Activated CD4-positive, alpha-beta T cell treated with anti-CD3 and anti-CD28 coated beads, Interleukin-2, amount 10 ng/mL, durations not matched to agents 7 days and 5 days (primary cell): ENCODE data around the gene RARRES1. TPM values are rescaled to one million over a fixed set of nuclear protein-coding genes. Genes with fewer than 3 reads are reported as not detected.

ENCODE experiments used
- CTCF ChIA-PET: fragments of 350-600 bp; sonication (Branson Sonifier 250); formaldehyde crosslinking; loops from one replicate; lab custom pipeline; 2021; ENCODE audit warnings: antibody characterized with exemption; lab: Charles Lee
- POLR2A ChIA-PET: fragments of 350-600 bp; sonication (Branson Sonifier 250); formaldehyde crosslinking; loops from one replicate; lab custom pipeline; 2021; ENCODE audit warnings: antibody characterized with exemption; lab: Charles Lee
- DNase-seq: peaks from one replicate; pipeline ENCODE4 v3.0.0-alpha.2; 2020
- H3K27ac Mint-ChIP-seq: one replicate; pipeline ENCODE4 v1.8.0; 2021; ENCODE audit warnings: mild to moderate bottlenecking, moderate library complexity, mixed read lengths
- H3K27me3 Mint-ChIP-seq: one replicate; pipeline ENCODE4 v1.8.0; 2021; ENCODE audit warnings: mixed read lengths
- H3K36me3 Mint-ChIP-seq: one replicate; pipeline ENCODE4 v1.8.0; 2021; ENCODE audit warnings: low read depth, mixed read lengths
- H3K4me1 Mint-ChIP-seq: one replicate; pipeline ENCODE4 v1.8.0; 2021; ENCODE audit warnings: mixed read lengths
- H3K4me3 Mint-ChIP-seq: one replicate; pipeline ENCODE4 v1.8.0; 2021; ENCODE audit warnings: mild to moderate bottlenecking, moderate library complexity, mixed read lengths
- H3K9me3 Mint-ChIP-seq: one replicate; pipeline ENCODE4 v1.8.0; 2021; ENCODE audit warnings: mixed read lengths
- total RNA-seq, 2 experiments: library from RNA; stranded (reverse); gene quantifications; one replicate each; pipeline ENCODE4 v1.2.3, GENCODE V29; 2021

Gene RARRES1
- total RNA-seq, 2 experiments from 2014 or later: not detected

DNA sequence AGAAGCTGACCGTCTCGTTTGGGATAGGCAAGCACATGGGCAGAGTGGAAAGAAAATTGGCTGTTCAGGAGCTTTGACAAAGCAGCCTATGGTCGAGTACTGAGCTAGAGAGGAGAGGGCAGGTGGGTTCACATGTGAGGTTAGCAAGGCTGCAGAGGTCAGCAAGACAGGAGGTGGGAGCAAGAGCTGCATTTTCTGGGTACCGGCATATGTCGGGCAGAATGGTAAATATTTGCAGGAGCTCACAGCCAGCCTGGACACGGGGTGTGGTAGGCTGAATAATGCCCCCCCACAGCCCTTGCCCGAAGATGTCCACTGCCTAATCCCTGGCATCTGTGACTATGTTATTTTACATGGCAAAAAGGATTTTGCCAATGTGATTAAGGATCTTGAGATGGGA, 8.3 kb downstream of the RARRES1 start:
- H3K36me3 Mint-ChIP-seq: peaks cover 14% of the 10 kb centered on the region
- no peak overlapping the region for H3K4me3 Mint-ChIP-seq
- POLR2A ChIA-PET: no interaction called here
- peaks cover 43% of the 10 kb centered on the region for H3K4me1 Mint-ChIP-seq
- H3K9me3 Mint-ChIP-seq: no peaks in the 10 kb centered on the region
- no peaks in the 10 kb centered on the region for H3K27me3 Mint-ChIP-seq
- H3K27ac Mint-ChIP-seq: no peak overlapping the region
- DNase-seq: no peak
- CTCF ChIA-PET: interaction anchor here (0.7 to 1.5 kb wide), 5 partner anchors 9 to 80 kb away, joined by 3 to 4 read pairs (median 3); partner anchors contain the start of genes GFM1 and LXN

DNA sequence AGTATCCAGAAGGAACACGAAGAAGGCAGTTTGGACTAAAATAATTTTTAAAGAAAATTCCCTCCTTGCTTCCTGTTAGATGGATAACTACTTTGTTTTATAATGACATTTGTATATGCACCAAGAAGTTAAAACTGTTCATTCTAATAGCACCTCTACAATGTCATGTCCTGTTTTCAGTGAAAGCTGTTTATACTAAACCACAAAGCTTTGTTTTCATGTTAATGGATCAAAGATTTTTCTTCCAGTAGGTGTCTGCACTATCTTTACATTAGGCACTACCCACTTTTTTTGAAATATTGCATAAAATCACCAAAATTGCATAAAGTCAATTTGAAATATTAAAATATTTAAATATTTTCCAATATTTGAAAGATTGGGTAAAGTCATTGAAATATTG, 10.1 kb downstream of the RARRES1 start:
- H3K4me1 Mint-ChIP-seq: peaks cover 27% of the 10 kb centered on the region
- H3K27ac Mint-ChIP-seq: no peak overlapping the region
- no peak overlapping the region for H3K4me3 Mint-ChIP-seq
- ChIA-PET POLR2A (no interaction called here), CTCF (interaction anchor here (0.6 kb wide), 1 partner anchor 71 kb away, joined by 3 read pairs; no protein-coding TSS in a partner anchor)
- H3K9me3 Mint-ChIP-seq: no peaks in the 10 kb centered on the region
- no peak for DNase-seq
- no peaks in the 10 kb centered on the region for H3K27me3 Mint-ChIP-seq
- peaks cover 16% of the 10 kb centered on the region for H3K36me3 Mint-ChIP-seq

DNA sequence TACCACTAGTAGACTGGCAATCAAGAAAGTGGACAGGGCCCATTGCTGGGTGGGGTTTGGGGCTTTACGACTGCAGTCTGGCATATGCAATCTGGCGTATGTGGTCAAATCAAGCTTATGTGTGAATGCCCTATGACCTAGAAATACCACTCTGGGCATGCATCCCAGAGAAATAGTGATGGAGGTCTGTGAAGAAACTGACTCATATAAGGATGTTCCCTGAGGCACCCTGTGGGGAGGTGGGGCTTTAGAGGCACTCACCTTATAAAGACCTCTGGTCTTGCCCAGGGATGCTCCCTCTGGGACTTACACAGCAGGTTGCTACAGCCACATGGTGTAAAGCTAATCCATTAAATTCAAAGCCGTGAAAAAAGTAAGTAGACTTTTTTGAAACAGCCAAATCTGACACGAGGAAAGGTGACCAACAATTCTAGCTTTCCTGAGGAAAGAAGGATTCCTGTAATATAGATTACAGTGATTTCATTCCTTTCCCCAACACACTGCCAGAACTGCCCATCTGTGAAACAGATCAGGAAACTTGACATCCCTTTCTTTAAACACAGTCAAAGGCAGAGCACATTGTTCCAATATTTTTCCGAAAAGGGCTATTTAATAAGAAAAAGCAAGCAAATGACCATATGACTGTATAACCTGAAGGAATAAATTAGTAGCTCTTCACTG, 13.6 kb downstream of the RARRES1 start:
- ChIA-PET POLR2A (no interaction called here), CTCF (interaction anchor here (0.6 to 1.2 kb wide), 5 partner anchors 9 to 148 kb away, joined by 3 to 4 read pairs (median 4); no protein-coding TSS in a partner anchor)
- no peaks in the 10 kb centered on the region for H3K9me3 Mint-ChIP-seq

DNA sequence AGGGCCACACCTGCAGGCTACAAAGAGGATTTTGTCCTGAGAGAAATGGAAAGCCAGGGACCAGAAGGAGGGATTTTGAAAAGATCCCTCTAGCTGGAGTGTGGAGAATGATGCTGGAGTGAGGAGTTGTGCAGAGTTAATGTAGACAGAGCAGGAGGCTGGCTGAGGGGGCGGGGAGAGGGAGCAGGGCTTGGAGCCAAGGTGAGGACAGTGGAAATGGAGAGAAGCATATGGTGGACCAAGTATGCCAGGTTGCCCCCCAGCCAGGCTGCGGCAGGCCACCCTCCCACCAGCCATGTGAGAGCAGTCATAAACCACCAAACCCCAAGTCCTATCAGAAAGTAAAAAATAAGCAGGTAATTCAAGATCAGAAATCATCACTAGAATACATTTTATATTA, 14.7 kb downstream of the RARRES1 start:
- Mint-ChIP-seq H3K27ac (no peak overlapping the region), H3K9me3 (no peaks in the 10 kb centered on the region), H3K4me1 (peaks cover 17% of the 10 kb centered on the region), H3K27me3 (no peaks in the 10 kb centered on the region), H3K4me3 (no peak overlapping the region), H3K36me3 (peaks cover 16% of the 10 kb centered on the region)
- DNase-seq: no peak
- CTCF ChIA-PET: interaction anchor here (1.2 to 1.3 kb wide), 2 partner anchors 9 to 58 kb away, joined by 4 to 6 read pairs; no protein-coding TSS in a partner anchor
- POLR2A ChIA-PET: no interaction called here

More for the DNA sequence above, 13.6 kb downstream of the RARRES1 start:
- Mint-ChIP-seq H3K36me3 (peaks cover 16% of the 10 kb centered on the region), H3K4me1 (peaks cover 21% of the 10 kb centered on the region), H3K4me3 (no peak overlapping the region), H3K27ac (no peak overlapping the region), H3K27me3 (no peaks in the 10 kb centered on the region)
- no peak for DNase-seq

DNA sequence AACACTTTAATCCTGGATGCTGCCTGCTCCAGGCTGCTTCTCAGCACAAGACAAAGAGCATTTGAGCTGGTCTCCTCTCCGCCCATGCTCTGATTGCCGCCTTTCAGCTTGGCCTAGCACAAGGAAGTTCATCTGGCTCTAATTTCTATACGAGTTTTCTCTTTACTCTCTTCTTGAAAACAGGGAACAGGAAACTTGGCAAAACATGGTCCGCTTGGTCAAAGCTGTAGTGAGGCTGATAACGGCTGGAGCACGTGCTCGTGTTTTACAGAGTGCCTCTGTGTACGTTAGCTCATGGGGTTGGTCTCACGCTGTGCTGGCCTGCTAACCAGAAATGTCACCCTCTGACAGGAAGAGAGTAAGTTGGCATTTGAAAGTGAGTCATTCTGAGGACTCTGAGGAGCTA, 19.2 kb downstream of the RARRES1 start:
- H3K27ac Mint-ChIP-seq: no peak overlapping the region
- no peaks in the 10 kb centered on the region for H3K9me3 Mint-ChIP-seq
- POLR2A ChIA-PET: no interaction called here
- CTCF ChIA-PET: interaction anchor here (1.1 to 1.8 kb wide), 3 partner anchors 14 to 69 kb away, joined by 3 to 8 read pairs (median 5); partner anchors contain the start of gene GFM1
- H3K4me3 Mint-ChIP-seq: no peak overlapping the region
- peaks cover 20% of the 10 kb centered on the region for H3K36me3 Mint-ChIP-seq
- no peaks in the 10 kb centered on the region for H3K27me3 Mint-ChIP-seq
- no peak for DNase-seq
- peaks cover 9% of the 10 kb centered on the region for H3K4me1 Mint-ChIP-seq

DNA sequence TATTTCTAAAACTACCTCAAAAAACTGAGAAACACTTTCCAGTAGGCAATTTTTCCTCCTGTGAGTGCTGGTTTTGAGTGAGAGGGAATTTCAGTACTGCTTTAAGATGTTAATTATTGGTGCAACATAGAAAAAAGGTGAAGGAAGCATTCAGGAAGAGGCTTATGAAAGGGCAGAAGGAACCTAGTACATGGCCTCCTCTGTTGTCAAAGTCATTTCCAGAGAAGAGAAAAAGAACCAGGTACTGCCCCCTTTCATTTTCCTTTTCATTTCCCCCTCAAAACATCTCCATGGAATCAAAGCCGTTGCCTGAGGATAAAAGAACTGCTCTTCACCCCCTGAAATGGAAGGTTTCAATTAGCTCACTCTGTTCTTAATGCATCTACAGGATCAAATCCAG, 19.8 kb downstream of the RARRES1 start:
- peaks cover 19% of the 10 kb centered on the region for H3K36me3 Mint-ChIP-seq
- CTCF ChIA-PET: interaction anchor here (1.4 kb wide), 1 partner anchor 68 kb away, joined by 5 read pairs; the partner anchor contains the start of gene GFM1
- H3K27me3 Mint-ChIP-seq: no peaks in the 10 kb centered on the region
- no peaks in the 10 kb centered on the region for H3K9me3 Mint-ChIP-seq
- POLR2A ChIA-PET: no interaction called here
- H3K27ac Mint-ChIP-seq: no peak overlapping the region
- DNase-seq: no peak
- peaks cover 9% of the 10 kb centered on the region for H3K4me1 Mint-ChIP-seq
- H3K4me3 Mint-ChIP-seq: no peak overlapping the region

DNA sequence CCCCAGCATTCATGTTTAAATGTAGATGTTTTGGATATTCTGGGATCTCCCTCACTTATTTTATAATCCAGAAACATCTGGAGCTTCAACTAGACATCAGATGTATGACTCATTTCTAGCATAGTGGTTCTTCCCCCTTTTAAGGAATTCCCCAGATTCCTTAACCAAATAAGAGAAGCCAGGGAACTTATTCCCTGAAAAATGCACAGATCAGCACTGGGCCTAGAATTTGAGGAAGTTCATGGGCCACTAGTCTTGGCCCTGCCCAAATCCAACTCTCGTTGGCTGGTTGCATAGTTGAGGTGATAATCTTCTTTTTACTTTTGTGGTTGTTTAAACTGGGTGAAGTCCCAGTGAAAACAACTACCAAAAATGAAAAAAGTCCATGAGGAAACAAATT, 20.4 kb downstream of the RARRES1 start:
- Mint-ChIP-seq H3K9me3 (no peaks in the 10 kb centered on the region), H3K4me1 (peaks cover 9% of the 10 kb centered on the region), H3K27ac (no peak overlapping the region), H3K36me3 (peaks cover 18% of the 10 kb centered on the region), H3K4me3 (no peak overlapping the region), H3K27me3 (no peaks in the 10 kb centered on the region)
- POLR2A ChIA-PET: no interaction called here
- CTCF ChIA-PET: no interaction called here
- DNase-seq: no peak

DNA sequence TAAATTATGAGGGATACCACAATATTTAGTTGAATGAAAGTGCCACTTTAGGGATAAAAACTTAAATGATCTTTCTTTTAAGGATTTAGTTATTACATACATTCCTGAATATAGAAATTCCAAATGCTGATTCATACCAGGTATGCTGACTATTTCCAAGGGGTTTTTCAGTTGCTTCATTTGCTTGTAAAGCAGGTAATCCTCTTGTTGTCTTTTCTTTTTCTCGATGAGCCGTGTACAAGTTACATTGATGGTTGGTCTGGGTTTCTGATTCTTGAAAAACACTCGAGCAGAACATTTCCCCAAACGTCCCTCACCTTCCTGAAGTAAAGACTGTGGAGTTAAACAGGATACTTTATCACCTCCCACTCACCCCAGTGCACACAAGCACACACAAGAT, 21.7 kb downstream of the RARRES1 start:
- POLR2A ChIA-PET: no interaction called here
- peaks cover 18% of the 10 kb centered on the region for H3K36me3 Mint-ChIP-seq
- CTCF ChIA-PET: no interaction called here

DNA sequence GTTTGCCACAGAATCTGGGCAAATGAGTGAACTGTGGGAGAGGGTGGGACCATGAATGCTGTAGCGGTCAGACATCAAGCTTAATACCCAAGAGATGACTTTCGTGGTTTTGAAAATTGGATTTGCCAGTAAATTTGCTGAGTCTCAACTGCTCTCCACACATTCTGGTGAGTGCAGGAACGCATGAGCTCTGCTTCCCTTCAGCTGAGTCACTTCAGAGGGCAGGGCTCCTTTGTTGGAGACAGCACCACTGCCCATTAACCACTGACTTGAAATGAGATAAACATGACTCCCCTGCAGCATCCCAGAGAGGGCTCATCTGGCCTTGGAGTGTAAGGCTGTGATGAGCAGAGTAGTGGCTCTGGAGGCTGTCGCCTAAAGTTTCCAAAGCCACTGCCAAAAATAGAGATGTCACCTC, 22.6 kb downstream of the RARRES1 start:
- Mint-ChIP-seq H3K27me3 (no peaks in the 10 kb centered on the region), H3K9me3 (no peaks in the 10 kb centered on the region), H3K27ac (no peak overlapping the region), H3K4me1 (peaks cover 9% of the 10 kb centered on the region), H3K4me3 (no peak overlapping the region), H3K36me3 (peaks cover 18% of the 10 kb centered on the region)
- ChIA-PET POLR2A (no interaction called here), CTCF (no interaction called here)
- DNase-seq: no peak

More for the DNA sequence above, 21.7 kb downstream of the RARRES1 start:
- DNase-seq: no peak
- Mint-ChIP-seq H3K9me3 (no peaks in the 10 kb centered on the region), H3K4me3 (no peak overlapping the region), H3K4me1 (peaks cover 9% of the 10 kb centered on the region), H3K27me3 (no peaks in the 10 kb centered on the region), H3K27ac (no peak overlapping the region)

DNA sequence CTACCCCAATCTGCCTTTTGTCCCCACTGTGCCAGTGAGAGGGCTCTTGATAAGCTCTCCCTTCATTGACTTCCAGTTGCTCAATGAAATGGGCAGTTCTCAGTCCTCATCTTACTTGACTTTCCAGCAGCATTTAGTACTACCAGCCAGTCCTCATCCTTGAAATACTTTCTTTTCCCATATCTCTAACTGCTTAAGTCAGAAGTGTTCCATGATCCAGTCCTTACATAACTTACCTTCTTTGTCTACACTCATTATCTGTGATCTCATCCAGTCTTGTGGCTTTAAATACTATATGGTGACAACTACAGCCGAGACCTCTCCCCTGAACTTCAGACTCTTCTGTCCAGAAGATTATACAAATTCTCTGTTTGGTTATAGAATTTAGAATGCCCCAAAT, 28.7 kb downstream of the RARRES1 start:
- ChIA-PET CTCF (no interaction called here), POLR2A (no interaction called here)

DNA sequence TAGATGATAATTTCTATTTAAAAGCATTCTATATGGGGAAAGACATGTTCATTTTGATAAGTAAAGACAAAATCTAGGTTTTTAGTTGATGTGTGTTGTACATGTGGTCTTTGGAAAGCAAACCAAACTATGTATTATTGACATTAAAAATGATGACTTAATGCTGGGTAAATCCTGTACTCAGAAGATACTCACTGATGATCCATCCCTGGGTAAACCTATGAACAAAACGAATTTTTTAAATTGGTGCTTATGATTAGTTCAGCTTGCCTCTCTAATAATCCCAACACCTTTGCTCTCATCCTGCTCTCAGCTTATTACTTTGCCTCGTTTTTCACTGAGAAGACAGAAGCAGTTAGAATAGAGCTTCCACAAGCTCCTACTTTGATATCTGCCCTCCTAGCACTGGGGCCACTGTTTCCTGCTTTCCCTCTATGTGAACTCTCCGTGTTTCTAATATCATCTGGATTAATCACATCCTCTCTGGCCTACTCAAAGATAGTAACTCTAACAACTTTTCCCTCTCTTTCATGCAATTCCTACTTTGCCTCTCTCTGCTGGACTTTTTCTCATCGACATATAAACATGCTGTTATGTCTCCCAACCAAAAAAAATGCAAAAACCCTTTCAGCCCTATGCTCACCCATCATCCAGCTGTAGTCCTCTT, 29.3 kb downstream of the RARRES1 start:
- Mint-ChIP-seq H3K9me3 (no peaks in the 10 kb centered on the region), H3K36me3 (peaks cover 21% of the 10 kb centered on the region), H3K27me3 (no peaks in the 10 kb centered on the region), H3K27ac (no peak overlapping the region), H3K4me1 (peaks cover 6% of the 10 kb centered on the region), H3K4me3 (no peak overlapping the region)
- POLR2A ChIA-PET: no interaction called here
- no peak for DNase-seq
- CTCF ChIA-PET: no interaction called here

More for the DNA sequence above, 28.7 kb downstream of the RARRES1 start:
- H3K4me1 Mint-ChIP-seq: peaks cover 6% of the 10 kb centered on the region
- no peaks in the 10 kb centered on the region for H3K9me3 Mint-ChIP-seq
- DNase-seq: no peak
- peaks cover 23% of the 10 kb centered on the region for H3K36me3 Mint-ChIP-seq
- no peak overlapping the region for H3K27ac Mint-ChIP-seq
- no peak overlapping the region for H3K4me3 Mint-ChIP-seq
- no peaks in the 10 kb centered on the region for H3K27me3 Mint-ChIP-seq

DNA sequence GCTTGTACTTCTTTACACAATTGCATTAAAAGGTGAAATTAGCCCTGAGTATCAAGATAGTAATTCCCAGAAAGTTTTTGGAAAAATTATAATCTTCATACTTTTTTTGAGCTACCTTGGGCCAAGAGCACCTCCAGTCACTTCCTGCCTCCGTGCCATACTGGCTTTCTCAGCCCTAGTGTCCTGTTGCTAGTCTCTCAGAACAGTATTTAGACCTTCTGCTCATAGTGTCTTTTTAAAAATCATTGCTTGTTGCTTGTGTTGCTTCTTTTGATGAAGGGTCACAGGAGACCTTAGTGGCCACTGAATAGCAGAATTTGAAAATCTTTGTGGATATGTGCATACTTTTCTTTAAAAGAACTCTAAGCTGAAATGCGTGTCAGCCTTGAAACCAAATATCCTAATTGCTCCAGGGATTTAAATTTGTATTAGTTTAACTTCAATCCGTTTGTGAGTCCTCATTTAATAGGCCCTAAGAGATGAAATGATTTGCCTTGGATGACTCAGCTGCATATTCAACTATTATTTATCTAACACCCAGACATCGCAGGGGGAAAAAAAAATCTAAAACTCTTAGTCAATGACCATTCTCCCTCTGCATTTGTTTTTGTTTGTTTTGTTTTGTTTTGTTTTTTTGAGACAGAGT, 30.7 kb downstream of the RARRES1 start:
- Mint-ChIP-seq H3K27me3 (no peaks in the 10 kb centered on the region), H3K4me3 (no peak overlapping the region), H3K27ac (no peak overlapping the region), H3K9me3 (no peaks in the 10 kb centered on the region), H3K4me1 (peaks cover 6% of the 10 kb centered on the region), H3K36me3 (peaks cover 22% of the 10 kb centered on the region)
- DNase-seq: no peak
- POLR2A ChIA-PET: no interaction called here
- CTCF ChIA-PET: interaction anchor here (1.0 to 1.3 kb wide), 4 partner anchors 13 to 866 kb away, joined by 3 read pairs; no protein-coding TSS in a partner anchor
